GM12892 (cell line): ENCODE results near the gene SLPI.

Experiments
- POLR2A ChIP-seq: IDR thresholded peaks from 2 replicates; pipeline ENCODE4 v1.6.1; 2011; ENCODE audit warnings: low read depth, low read length, control low read depth
- POLR2AphosphoS5 ChIP-seq: IDR thresholded peaks from 2 replicates; pipeline ENCODE4 v1.6.1; 2011; ENCODE audit warnings: low read depth, low read length, control low read depth

DNA sequence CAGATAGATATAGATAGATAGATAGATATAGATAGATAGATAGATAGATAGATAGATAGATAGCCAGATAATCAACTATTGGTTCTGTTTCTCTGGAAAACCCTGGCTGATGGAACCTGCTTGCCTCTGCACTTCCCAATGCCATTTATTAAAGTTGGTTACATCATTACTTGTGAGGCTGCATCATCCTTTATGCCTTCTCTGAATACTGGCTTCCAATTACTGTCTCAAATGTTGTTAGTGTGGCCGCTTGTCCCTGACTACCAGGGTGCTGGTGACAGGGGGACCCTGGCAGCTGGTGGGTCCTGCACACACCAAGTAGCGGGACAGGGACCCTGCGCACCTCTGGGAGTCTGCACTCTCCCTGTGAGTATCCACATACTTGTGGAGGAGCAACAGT lies 3.9 kb upstream of the SLPI start:
- TF ChIP-seq POLR2A (no peak), POLR2AphosphoS5 (no peak)
